Stimulated activated naive CD8-positive, alpha-beta T cell treated with anti-CD3 and anti-CD28 coated beads, Interleukin-15, Interleukin-2, amounts not matched to agents 100 ng/mL and 50 ng/mL, for 24 hours (primary cell): ENCODE measurements around the gene USP46.
A peak's percentile ranks its signal among the peaks of the same experiment; 100 is the strongest.

Experiments used
- H3K27ac Mint-ChIP-seq: one replicate; pipeline ENCODE4 v1.8.0; 2021; ENCODE audit warnings: mild to moderate bottlenecking, mixed read lengths
- H3K27me3 Mint-ChIP-seq: one replicate; pipeline ENCODE4 v1.8.0; 2021; ENCODE audit warnings: mixed read lengths
- H3K36me3 Mint-ChIP-seq: one replicate; pipeline ENCODE4 v1.8.0; 2021; ENCODE audit warnings: low read depth, mixed read lengths
- H3K4me1 Mint-ChIP-seq: one replicate; pipeline ENCODE4 v1.8.0; 2021; ENCODE audit warnings: low read depth, mixed read lengths
- H3K4me3 Mint-ChIP-seq: one replicate; pipeline ENCODE4 v1.8.0; 2021; ENCODE audit warnings: mild to moderate bottlenecking, mixed read lengths
- H3K9me3 Mint-ChIP-seq: one replicate; pipeline ENCODE4 v1.8.0; 2021; ENCODE audit warnings: mixed read lengths

Gene USP46, protein sequence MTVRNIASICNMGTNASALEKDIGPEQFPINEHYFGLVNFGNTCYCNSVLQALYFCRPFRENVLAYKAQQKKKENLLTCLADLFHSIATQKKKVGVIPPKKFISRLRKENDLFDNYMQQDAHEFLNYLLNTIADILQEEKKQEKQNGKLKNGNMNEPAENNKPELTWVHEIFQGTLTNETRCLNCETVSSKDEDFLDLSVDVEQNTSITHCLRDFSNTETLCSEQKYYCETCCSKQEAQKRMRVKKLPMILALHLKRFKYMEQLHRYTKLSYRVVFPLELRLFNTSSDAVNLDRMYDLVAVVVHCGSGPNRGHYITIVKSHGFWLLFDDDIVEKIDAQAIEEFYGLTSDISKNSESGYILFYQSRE

DNA sequence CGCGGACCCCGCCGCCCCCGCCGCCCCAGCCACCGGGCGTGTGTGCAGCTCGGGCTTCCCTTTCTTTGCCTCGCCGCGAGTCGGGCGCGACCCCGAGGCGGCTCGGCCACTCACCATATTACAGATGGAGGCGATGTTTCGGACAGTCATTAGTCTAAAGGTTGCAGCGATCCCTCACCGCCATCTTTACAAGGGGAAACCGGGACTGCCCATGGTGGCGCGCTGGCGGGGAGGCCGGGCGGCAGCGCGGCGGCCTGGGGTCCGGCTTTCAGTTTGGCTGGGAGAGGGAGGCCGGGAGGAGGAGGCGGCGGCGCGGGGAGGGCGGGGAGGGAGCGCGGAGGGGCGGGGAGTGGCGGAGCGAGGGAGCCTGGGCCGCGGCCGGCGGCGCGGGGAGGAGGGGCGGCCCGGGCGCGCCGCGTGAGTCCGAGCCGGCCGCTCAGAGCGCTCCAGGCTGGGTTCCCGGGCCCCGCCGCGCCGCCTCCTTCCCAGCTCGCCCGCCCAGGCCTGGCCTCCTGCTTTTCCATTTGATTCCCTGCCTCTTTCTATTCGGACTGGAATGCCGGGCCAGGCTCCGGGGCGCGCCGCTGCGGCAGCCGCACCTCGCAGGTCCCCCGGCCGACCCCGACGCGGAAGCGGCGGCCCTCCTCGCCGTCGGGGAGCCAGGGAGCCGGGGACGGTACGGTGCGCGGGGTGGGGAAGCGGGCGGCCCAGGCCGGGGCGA, at the start of gene USP46:
Gene USP46 (minus strand): TSS at position 301 of the 721 bp plus-strand sequence. CDS start 151 bp downstream, at position 150.
- Mint-ChIP-seq H3K9me3 (peaks cover 3% of the 10 kb centered on the region), H3K4me1 (peaks cover 11% of the 10 kb centered on the region), H3K27me3 (peaks cover 13% of the 10 kb centered on the region), H3K27ac (peak within 1 kb of the TSS; percentile 65), H3K4me3 (peak within 1 kb of the TSS; percentile 81), H3K36me3 (peaks cover 4% of the 10 kb centered on the region)

DNA sequence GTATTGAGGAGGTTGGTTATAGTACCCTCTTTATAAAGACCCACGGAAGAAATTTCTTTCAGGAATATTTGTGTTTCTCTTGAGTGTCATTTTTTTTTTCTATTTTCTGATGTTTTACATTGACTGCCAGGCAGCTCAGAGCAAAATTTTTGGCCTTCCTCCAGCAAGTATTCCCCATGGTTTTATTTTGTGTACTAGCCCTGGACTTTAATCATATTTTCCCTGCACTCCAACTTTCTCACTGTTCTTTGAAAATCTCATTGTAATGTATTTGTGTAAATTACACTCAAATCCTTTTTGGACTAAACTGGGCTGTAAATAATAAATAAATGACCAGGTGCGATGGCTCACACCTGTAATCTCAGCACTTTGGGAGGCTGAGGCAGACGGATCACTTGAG, 45.6 kb upstream of the USP46 start:
- Mint-ChIP-seq H3K9me3 (no peaks in the 10 kb centered on the region), H3K36me3 (no peaks in the 10 kb centered on the region), H3K27me3 (no peaks in the 10 kb centered on the region), H3K27ac (no peak overlapping the region), H3K4me1 (peaks cover 5% of the 10 kb centered on the region), H3K4me3 (no peak overlapping the region)

DNA sequence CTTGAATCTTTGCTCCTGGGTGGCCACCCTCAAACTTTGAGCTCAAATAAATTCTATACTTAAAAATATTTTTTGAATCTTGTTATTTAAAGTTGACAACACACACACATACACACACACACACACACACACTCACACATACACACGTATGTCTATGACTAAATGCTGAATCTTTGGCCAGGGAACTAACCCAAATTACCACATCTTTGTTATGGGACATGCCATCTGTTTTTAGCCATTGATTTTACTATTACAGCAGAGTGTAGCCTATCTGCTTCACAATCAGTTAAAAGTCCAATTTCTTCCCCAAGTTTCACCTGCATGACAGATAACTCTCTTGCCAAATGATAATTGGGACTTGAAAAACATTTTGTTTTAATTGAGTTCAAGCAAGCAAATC, 45.0 kb upstream of the USP46 start:
- no peak overlapping the region for H3K27ac Mint-ChIP-seq
- no peaks in the 10 kb centered on the region for H3K9me3 Mint-ChIP-seq
- H3K27me3 Mint-ChIP-seq = no peaks in the 10 kb centered on the region
- no peaks in the 10 kb centered on the region for H3K36me3 Mint-ChIP-seq
- H3K4me3 Mint-ChIP-seq = no peak overlapping the region
- peaks cover 1% of the 10 kb centered on the region for H3K4me1 Mint-ChIP-seq

DNA sequence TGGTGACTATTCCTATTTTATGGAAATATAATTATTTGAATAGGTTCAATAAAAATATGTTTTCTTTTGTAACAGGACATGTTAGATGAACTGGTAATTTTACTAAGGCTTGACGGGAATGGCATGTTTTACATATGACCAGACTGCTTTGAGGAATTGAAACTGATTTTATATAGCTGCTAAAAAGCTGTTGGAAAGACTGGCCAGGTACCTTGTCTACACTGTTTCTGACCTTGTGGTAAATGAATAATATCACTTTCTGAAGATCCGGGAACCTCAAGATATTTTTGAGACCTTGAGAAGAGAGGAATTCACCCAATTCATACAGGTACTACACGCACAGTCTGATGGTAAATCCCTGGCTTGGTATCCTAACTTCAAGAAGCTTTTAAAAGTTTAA, 42.1 kb upstream of the USP46 start:
- no peak overlapping the region for H3K4me3 Mint-ChIP-seq
- no peaks in the 10 kb centered on the region for H3K9me3 Mint-ChIP-seq
- no peak overlapping the region for H3K27ac Mint-ChIP-seq
- no peaks in the 10 kb centered on the region for H3K36me3 Mint-ChIP-seq
- peaks cover 11% of the 10 kb centered on the region for H3K27me3 Mint-ChIP-seq
- peaks cover 4% of the 10 kb centered on the region for H3K4me1 Mint-ChIP-seq

DNA sequence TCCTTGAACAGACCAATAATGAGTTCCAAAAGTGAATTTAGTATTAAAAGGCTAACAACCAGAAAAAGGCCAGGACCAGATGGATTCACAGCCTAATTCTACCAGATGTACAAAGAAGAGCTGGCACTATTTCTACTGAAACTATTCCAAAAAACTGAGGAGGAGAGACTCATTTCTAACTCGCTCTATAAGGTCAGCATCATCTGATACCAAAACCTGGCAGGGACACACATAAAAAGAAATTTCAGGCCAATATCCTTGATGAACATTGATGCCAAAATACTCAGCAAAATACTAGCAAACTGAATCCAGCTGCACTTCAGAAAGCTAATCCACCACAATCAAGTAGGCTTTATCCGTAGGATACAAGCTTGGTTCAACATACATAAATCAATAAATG, 35.8 kb upstream of the USP46 start:
- peaks cover 25% of the 10 kb centered on the region for H3K27me3 Mint-ChIP-seq
- H3K4me1 Mint-ChIP-seq = peaks cover 4% of the 10 kb centered on the region
- H3K4me3 Mint-ChIP-seq = no peak overlapping the region
- H3K9me3 Mint-ChIP-seq = peaks cover 18% of the 10 kb centered on the region
- H3K36me3 Mint-ChIP-seq = peaks cover 12% of the 10 kb centered on the region
- no peak overlapping the region for H3K27ac Mint-ChIP-seq

DNA sequence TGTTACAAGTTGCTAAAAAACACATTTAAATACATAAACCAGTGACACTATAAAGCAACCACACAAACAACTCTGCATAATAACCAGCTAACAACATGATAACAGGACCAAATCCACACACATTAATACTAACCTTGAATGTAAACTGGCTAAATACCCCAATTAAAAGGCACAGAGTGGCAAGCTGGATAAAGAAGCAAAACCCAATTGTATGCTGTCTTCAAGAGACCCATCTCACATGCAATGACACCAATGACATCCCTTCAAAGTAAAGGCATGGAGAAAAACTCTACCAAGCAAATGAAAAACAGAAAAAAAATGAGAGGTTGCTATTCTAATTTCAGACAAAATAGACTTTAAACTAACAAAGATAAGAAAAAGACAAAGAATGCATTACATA, 34.4 kb upstream of the USP46 start:
- peaks cover 4% of the 10 kb centered on the region for H3K4me1 Mint-ChIP-seq
- no peak overlapping the region for H3K27ac Mint-ChIP-seq
- H3K36me3 Mint-ChIP-seq = peaks cover 12% of the 10 kb centered on the region
- peaks cover 25% of the 10 kb centered on the region for H3K27me3 Mint-ChIP-seq
- H3K9me3 Mint-ChIP-seq = peaks cover 18% of the 10 kb centered on the region
- no peak overlapping the region for H3K4me3 Mint-ChIP-seq

DNA sequence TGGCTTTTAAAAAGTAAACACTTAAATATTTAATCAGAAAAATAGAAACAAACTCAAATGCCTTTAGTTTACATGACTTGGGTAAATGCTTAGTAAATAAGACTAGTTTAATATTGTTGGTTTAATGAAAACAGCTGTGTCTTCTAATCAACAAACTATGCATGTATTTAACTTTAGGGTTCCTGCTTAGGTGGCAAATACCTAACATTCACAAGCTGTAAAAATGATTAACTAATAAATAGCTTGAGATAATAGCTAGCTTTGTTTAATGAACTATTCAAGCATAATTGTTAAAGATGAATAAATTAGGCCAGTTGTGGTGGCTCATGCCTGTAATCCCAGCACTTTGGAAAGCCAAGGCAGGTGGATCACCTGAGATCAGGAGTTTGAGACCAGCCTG, 30.0 kb upstream of the USP46 start:
- Mint-ChIP-seq H3K4me3 (no peak overlapping the region), H3K27ac (no peak overlapping the region), H3K9me3 (peaks cover 18% of the 10 kb centered on the region), H3K36me3 (peaks cover 11% of the 10 kb centered on the region), H3K27me3 (peaks cover 10% of the 10 kb centered on the region), H3K4me1 (no peaks in the 10 kb centered on the region)

DNA sequence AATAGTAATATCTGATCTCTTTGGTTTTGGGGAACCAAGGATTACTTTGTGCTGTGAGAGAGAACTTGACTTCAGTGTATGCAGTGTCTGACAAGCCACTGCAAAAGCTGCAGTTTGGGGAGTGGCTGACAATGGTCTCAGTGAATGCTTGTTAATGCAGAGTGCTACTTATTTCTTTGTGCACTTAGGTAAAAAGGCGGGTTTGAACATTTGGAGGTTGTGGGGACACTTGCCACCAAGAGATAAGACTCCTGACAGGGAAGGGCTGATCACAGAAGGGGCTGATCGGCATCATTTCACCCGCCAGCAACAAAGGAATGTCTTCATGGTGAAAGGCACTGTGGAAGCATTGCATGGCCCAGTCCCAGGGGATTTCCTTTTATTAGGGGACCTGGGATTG, 28.6 kb upstream of the USP46 start:
- Mint-ChIP-seq H3K9me3 (peaks cover 6% of the 10 kb centered on the region), H3K36me3 (no peaks in the 10 kb centered on the region), H3K27ac (no peak overlapping the region), H3K27me3 (peaks cover 3% of the 10 kb centered on the region), H3K4me3 (no peak overlapping the region), H3K4me1 (no peaks in the 10 kb centered on the region)

DNA sequence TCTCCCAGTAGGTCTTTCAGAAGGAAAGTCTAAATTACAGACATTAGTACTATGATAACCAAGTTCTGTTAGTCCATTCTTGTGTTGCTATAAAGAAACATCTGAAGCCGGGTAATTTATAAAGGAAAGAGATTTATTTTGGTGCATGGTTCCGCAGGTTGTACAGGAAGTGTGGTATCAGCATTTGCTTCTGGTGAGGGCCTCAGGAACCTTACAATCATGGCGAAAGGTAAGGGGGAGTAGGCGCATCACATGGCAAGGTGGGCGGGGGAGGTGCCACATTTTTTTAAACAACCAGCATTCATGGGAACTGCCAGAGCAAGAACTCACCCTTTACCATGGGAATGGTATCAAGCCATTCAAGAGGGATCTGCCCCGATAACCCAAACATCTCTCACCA, 26.2 kb upstream of the USP46 start:
- Mint-ChIP-seq H3K27me3 (peaks cover 3% of the 10 kb centered on the region), H3K9me3 (no peaks in the 10 kb centered on the region), H3K4me3 (no peak overlapping the region), H3K36me3 (no peaks in the 10 kb centered on the region), H3K27ac (no peak overlapping the region), H3K4me1 (no peaks in the 10 kb centered on the region)

DNA sequence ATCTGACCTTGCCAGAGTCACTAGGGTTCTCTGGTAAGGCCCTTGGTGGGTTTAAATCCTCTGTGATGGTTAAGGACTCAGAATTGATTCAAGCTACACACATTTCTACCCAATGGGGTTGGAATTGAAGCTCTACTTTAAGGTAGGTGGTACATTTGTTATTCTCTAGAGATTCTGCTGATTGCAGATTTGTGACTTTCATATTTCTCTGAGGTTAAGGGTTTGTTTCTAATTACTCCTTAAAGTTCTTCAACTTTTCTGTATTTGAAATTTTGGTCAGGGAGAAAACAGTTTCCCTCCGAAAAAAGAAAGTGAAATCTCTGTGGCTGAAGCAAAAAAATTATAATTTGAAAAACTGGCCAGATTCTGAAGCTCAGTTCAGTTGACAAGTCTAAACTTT, 25.8 kb upstream of the USP46 start:
- no peak overlapping the region for H3K4me3 Mint-ChIP-seq
- no peak overlapping the region for H3K27ac Mint-ChIP-seq
- no peaks in the 10 kb centered on the region for H3K4me1 Mint-ChIP-seq
- no peaks in the 10 kb centered on the region for H3K9me3 Mint-ChIP-seq
- no peaks in the 10 kb centered on the region for H3K36me3 Mint-ChIP-seq
- peaks cover 3% of the 10 kb centered on the region for H3K27me3 Mint-ChIP-seq

DNA sequence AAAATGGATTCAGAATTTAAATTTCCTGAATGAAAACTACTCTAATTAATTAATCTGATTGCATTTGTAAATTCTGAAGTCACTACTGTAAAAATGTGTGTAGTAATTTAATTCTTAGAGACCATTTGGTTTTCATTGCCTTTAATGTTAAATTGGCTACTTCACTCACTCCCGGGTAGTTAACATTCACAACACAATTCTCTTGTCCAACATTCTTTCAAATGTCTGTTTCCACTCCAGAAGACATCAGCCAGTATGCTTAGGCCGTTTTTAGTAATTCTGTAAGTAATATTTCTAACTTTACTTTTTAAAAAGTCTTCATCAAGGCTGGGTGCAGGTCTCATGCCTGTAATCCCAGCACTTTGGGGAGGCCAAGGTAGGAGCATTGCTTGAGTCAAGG, 21.3 kb upstream of the USP46 start:
- Mint-ChIP-seq H3K4me3 (no peak overlapping the region), H3K4me1 (no peaks in the 10 kb centered on the region), H3K36me3 (no peaks in the 10 kb centered on the region), H3K27me3 (no peaks in the 10 kb centered on the region), H3K27ac (no peak overlapping the region), H3K9me3 (no peaks in the 10 kb centered on the region)

DNA sequence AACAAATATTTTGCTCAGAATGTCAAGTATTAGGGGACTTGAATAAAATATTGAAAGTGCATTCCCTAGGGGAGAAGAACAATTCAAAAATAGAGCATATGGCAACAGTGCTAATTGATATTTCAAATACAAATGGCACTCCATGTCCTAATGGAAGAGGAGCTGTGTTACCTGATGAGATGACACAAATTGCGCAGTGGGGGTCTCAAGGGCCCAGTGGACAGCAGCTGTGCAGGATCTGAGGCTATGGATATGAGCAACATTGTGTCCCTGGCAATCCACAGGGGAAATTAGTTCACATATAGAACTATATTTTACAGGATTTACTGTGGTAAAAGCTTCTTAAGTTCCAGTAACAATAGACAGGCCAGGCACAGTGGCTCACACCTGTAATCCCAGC, 17.4 kb upstream of the USP46 start:
- H3K36me3 Mint-ChIP-seq = no peaks in the 10 kb centered on the region
- no peak overlapping the region for H3K27ac Mint-ChIP-seq
- H3K27me3 Mint-ChIP-seq = peaks cover 4% of the 10 kb centered on the region
- H3K4me1 Mint-ChIP-seq = no peaks in the 10 kb centered on the region
- no peaks in the 10 kb centered on the region for H3K9me3 Mint-ChIP-seq
- no peak overlapping the region for H3K4me3 Mint-ChIP-seq

DNA sequence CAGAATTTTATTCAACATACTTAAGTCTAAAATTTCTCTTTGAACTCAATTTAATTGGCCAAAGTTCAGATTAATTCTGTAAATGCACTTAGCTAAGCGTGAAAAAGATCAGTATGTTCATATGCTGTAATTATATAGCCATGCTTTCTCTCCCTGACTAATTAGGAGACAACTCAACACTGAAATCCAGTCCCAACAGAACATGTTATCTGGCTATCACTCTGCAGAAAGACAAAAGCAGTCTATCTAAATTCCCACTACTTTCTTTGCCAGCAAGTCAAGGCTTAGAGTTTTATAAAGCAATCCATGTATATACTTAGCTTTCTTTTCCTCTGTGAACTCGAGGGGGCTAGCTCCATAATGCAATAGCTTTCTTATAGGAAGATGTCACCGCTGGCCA, 16.0 kb upstream of the USP46 start:
- no peaks in the 10 kb centered on the region for H3K36me3 Mint-ChIP-seq
- no peaks in the 10 kb centered on the region for H3K9me3 Mint-ChIP-seq
- peaks cover 4% of the 10 kb centered on the region for H3K27me3 Mint-ChIP-seq
- no peaks in the 10 kb centered on the region for H3K4me1 Mint-ChIP-seq
- no peak overlapping the region for H3K4me3 Mint-ChIP-seq
- H3K27ac Mint-ChIP-seq = no peak overlapping the region

DNA sequence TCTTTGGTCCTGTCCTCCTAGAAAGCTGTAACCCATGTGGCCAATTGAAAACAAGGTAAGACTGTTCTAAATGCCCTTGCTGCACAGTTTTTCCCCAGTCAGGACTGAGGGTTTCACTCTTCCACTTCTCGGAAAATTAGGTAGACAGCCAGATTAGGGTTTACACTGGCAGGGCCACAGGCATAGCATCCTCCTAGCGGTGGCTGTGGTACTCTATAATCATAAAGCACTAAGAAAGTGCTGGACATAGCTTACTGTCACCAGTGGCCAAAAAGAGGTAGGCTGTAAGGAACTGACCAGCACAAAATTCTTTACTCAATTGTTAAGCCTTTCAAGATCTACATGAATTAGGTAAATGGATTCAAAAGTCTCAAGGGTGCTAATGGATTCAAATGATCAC, 11.6 kb upstream of the USP46 start:
- Mint-ChIP-seq H3K4me1 (no peaks in the 10 kb centered on the region), H3K4me3 (no peak overlapping the region), H3K9me3 (no peaks in the 10 kb centered on the region), H3K27ac (no peak overlapping the region), H3K36me3 (no peaks in the 10 kb centered on the region), H3K27me3 (peaks cover 30% of the 10 kb centered on the region)

DNA sequence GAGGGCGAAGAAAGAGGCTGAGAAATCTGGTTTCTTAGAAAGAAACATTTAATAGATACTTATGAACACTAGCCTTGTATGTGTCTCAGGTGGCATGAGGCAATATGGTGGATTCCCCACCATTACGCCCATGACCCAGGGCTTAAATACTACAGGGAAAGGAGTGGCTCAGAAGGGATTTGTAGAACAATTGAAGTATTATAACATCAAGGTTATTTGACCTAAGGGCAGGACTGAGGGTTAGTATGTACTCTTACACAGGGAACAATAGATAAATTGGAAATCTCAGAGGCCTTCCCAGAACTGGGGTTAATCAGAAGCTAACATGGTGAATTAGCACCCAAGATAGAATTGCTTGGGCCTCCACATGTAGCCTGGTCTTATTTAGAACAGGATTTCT, 11.0 kb upstream of the USP46 start:
- H3K4me1 Mint-ChIP-seq = no peaks in the 10 kb centered on the region
- no peaks in the 10 kb centered on the region for H3K9me3 Mint-ChIP-seq
- no peaks in the 10 kb centered on the region for H3K36me3 Mint-ChIP-seq
- no peak overlapping the region for H3K27ac Mint-ChIP-seq
- peaks cover 34% of the 10 kb centered on the region for H3K27me3 Mint-ChIP-seq
- H3K4me3 Mint-ChIP-seq = no peak overlapping the region

DNA sequence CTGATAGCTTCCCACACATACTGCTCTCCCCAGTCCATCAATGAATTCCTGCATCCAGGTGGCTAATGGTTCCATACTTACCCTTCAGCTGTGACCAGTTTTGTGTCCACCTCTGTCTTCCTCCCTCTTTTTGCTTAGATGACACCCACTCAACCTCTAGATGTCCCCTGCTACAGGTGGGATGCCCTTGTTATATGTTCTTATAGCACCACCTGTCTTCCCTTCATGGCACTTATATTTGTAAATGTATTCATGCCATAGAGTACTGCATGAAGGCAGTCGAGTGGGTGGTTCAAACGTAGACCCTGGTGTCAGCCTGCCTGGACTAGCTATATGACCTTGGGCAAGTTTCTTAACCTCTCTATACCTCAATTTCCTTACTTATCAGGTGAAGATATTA, 6.5 kb upstream of the USP46 start:
- Mint-ChIP-seq H3K27me3 (peaks cover 41% of the 10 kb centered on the region), H3K36me3 (peaks cover 4% of the 10 kb centered on the region), H3K9me3 (peaks cover 3% of the 10 kb centered on the region), H3K4me3 (no peak overlapping the region), H3K4me1 (no peaks in the 10 kb centered on the region), H3K27ac (no peak overlapping the region)
